ENCODE results near the gene SLC25A4. TPM values are rescaled to one million over a fixed set of nuclear protein-coding genes. Genes with fewer than 3 reads are reported as not detected.

Gene SLC25A4
- total RNA-seq, 2 experiments from 2014 or later, result 4.1 TPM

- Histone ChIP-seq H3K27ac (ENCODE audit: low read depth in 1 of 2, low read length in 2 of 2) (no peak overlapping the region), H3K4me1 (ENCODE audit: insufficient read depth, low read length) (no peaks in the 10 kb centered on the region), H3K9me3 (ENCODE audit: control insufficient read depth in 1 of 2, insufficient read depth in 1 of 2, low read length in 2 of 2) (no peaks in the 10 kb centered on the region), H3K4me3 (ENCODE audit: low read length) (no peak overlapping the region), H3K27me3 (ENCODE audit: control insufficient read depth in 1 of 2, insufficient read depth in 2 of 2, low read length in 2 of 2) (peaks cover 11 to 18% of the 10 kb centered on the region in 2 experiments), H3K36me3 (ENCODE audit: insufficient read depth, low read length) (no peaks in the 10 kb centered on the region)
- no peak for TF ChIP-seq CTCF (IDR thresholded peaks at IDR 0.05)
- ATAC-seq (ENCODE audit: poor library complexity), result no peak
- POLR2A ChIA-PET, result no interaction called here
- intact Hi-C loops (cut with DNase I, micrococcal nuclease), result loop anchor here in 1 of 2 experiments (5.0 kb wide), 1 partner anchor 838 kb away; no protein-coding TSS in a partner anchor
- CTCF ChIA-PET, result no interaction called here
- H3K9me3 Mint-ChIP-seq, result no peaks in the 10 kb centered on the region
- H3K27ac Mint-ChIP-seq, result no peak overlapping the region
- no peak overlapping the region for H3K4me3 Mint-ChIP-seq
- no peaks in the 10 kb centered on the region for H3K4me1 Mint-ChIP-seq (ENCODE audit: low read depth)
- DNase-seq, result no peak
- peaks cover 40% of the 10 kb centered on the region for H3K27me3 Mint-ChIP-seq
- H3K36me3 Mint-ChIP-seq (ENCODE audit: low read depth), result no peaks in the 10 kb centered on the region
These were observed 42.6 kb upstream of the SLC25A4 start for GRCh38 chr4:185100423-185100822.

- Mint-ChIP-seq H3K4me3 (no peak overlapping the region), H3K4me1 (ENCODE audit: low read depth) (no peaks in the 10 kb centered on the region), H3K9me3 (no peaks in the 10 kb centered on the region), H3K27me3 (peaks cover 36% of the 10 kb centered on the region), H3K36me3 (ENCODE audit: low read depth) (no peaks in the 10 kb centered on the region), H3K27ac (no peak overlapping the region)
- Histone ChIP-seq H3K27me3 (ENCODE audit: control insufficient read depth in 1 of 2, insufficient read depth in 2 of 2, low read length in 2 of 2) (peaks cover 11 to 18% of the 10 kb centered on the region in 2 experiments), H3K27ac (ENCODE audit: low read depth in 1 of 2, low read length in 2 of 2) (no peak overlapping the region), H3K4me3 (ENCODE audit: low read length) (no peak overlapping the region), H3K36me3 (ENCODE audit: insufficient read depth, low read length) (no peaks in the 10 kb centered on the region), H3K4me1 (ENCODE audit: insufficient read depth, low read length) (no peaks in the 10 kb centered on the region), H3K9me3 (ENCODE audit: control insufficient read depth in 1 of 2, insufficient read depth in 1 of 2, low read length in 2 of 2) (no peaks in the 10 kb centered on the region)
- POLR2A ChIA-PET, result no interaction called here
- intact Hi-C loops (cut with DNase I, micrococcal nuclease), result loop anchor here in 1 of 2 experiments (5.0 kb wide), 1 partner anchor 839 kb away; no protein-coding TSS in a partner anchor
- no peak for DNase-seq
- no peak for ATAC-seq (ENCODE audit: poor library complexity)
- TF ChIP-seq CTCF (IDR thresholded peaks at IDR 0.05), result no peak
- CTCF ChIA-PET, result no interaction called here
These were observed 41.6 kb upstream of the SLC25A4 start for GRCh38 chr4:185101354-185101890.

- Mint-ChIP-seq H3K4me1 (ENCODE audit: low read depth) (no peaks in the 10 kb centered on the region), H3K36me3 (ENCODE audit: low read depth) (no peaks in the 10 kb centered on the region), H3K27ac (no peak overlapping the region), H3K9me3 (no peaks in the 10 kb centered on the region), H3K27me3 (peaks cover 28% of the 10 kb centered on the region), H3K4me3 (no peak overlapping the region)
- no peaks in the 10 kb centered on the region for H3K4me1 ChIP-seq (ENCODE audit: insufficient read depth, low read length)
- POLR2A ChIA-PET, result no interaction called here
- H3K27me3 ChIP-seq (ENCODE audit: control insufficient read depth in 1 of 2, insufficient read depth in 2 of 2, low read length in 2 of 2), result peaks cover 6 to 8% of the 10 kb centered on the region in 2 experiments
- H3K9me3 ChIP-seq (ENCODE audit: control insufficient read depth in 1 of 2, insufficient read depth in 1 of 2, low read length in 2 of 2), result no peaks in the 10 kb centered on the region
- intact Hi-C loops (cut with DNase I, micrococcal nuclease), result loop anchor here in 1 of 2 experiments (5.0 kb wide), 1 partner anchor 842 kb away; no protein-coding TSS in a partner anchor
- no peaks in the 10 kb centered on the region for H3K36me3 ChIP-seq (ENCODE audit: insufficient read depth, low read length)
- CTCF ChIA-PET, result no interaction called here
- no peak for DNase-seq
- ATAC-seq (ENCODE audit: poor library complexity), result no peak
- H3K4me3 ChIP-seq (ENCODE audit: low read length), result no peak overlapping the region
- TF ChIP-seq CTCF (IDR thresholded peaks at IDR 0.05), result no peak
- no peak overlapping the region for H3K27ac ChIP-seq (ENCODE audit: low read depth in 1 of 2, low read length in 2 of 2)
These were observed 38.3 kb upstream of the SLC25A4 start for GRCh38 chr4:185104733-185105132.

Data from CD4-positive, alpha-beta T cell (primary cell).